HG03064 (cell line): ENCODE data around the gene CLASP2.
A peak's percentile ranks its signal among the peaks of the same experiment; 100 is the strongest.
"Not testable (repeated sequence)": the region's sequence is repeated elsewhere in the genome, so short reads cannot be mapped to it uniquely, and the experiment has no call there.

ENCODE experiments used
- ATAC-seq: cut with Tn5 transposase; IDR thresholded peaks from one replicate; pipeline ENCODE4 v1.9.1; 2021; ENCODE audit warnings: low read depth; ENCODE audit not compliant: unreplicated experiment

CLASP2 gene

DNA sequence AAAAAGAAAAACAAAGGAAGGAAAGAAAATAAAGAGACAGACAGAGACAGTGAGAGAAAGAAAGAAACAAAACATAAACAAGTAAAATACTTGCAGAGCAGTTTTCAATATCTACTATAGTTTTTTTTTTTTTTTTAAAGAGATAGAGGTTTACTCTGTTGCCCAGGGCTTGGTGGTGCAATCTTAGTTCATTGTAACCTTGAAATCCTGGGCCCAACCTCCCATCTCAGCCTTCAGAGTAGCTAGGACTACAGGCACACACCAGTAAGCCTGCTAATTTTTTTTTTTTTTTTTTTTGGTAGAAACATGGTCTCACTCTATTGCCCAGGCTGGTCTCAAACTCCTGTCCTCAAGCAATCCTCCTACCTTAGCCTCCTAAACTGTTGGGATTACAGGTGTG is 23.1 kb downstream of the CLASP2 start:
- no peak for ATAC-seq

DNA sequence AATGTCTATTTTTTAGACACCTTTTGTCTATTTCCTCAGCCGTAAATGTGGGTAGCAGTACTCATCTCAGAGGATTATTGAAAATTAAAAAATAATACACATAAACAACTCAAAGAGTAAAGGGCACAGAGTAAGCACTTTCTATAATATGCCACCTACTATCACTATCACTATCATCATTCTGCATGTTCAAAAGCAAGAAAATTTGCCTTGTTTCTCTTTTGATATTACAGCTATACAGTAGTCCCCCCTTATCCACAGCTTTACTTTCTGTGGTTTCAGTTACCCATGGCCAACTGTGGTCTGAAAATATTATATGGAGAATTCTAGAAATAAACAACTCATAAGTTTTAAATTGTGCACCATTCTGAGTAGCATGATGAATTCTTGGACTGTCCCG is 27.7 kb downstream of the CLASP2 start:
- no peak for ATAC-seq

DNA sequence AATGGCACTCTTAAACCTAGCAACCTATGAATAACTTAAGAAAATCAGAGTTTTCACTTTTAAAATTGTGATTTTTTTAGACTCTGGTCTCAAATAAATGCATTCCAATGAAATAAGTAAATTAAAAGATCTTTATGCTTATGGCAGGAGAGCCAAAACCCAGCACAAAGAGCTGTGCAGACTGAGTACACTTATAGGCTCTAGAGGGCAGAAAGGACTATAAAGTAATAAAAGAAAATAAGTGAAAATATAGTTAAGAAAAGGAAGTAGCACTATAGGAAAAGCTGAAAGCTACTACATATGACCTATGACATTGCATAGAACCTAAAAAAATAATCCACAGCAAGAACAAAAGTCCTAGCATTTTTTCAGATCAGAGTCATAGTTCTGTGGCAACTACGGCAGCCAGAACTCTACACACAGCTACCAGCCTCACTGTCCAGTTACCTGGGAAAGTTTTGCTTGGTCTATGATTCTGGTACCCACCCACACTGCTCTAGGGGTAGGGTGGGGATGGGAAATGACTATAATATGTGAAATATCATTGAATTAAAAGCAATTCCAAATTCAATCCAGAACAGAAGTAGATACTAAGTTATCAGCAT is 30.5 kb downstream of the CLASP2 start:
- ATAC-seq = no peak

DNA sequence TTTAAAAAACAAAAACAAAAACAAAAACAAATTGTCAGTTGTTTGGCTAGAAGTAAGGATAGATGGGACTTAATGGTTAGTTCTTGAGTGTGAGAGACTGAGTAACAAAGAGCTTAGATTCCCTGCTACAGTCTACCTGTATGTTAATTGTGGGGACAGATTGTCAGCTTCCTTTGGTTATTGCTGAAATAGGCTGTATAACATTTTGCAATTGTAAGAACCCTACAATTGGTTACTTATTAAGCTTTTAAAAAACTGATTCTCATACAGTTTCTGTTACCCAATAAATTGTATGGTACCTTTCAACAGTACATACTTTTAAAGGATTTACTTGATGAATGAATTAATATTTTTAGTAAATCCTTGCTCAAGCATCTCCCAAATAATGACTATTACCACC is 35.3 kb downstream of the CLASP2 start:
- ATAC-seq = no peak

DNA sequence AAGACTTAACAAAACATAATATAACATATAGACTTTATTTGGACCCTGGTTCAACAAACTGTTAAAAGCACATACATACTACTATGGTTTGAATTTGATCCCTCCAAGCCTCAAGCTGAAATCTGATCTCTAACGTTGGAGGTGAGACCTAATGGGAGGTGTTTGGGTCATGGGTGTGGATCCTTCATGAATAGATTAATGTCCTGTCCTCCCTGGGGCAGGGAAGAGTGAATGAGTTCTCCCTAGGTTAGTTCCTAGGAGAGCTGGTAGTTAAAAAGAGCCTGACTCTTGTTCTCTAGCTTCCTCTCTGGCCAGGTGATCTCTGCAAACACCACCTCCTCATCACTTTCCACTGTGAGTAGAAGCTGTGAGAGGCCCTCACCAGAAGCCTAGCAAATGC is 36.4 kb downstream of the CLASP2 start:
- ATAC-seq = no peak

DNA sequence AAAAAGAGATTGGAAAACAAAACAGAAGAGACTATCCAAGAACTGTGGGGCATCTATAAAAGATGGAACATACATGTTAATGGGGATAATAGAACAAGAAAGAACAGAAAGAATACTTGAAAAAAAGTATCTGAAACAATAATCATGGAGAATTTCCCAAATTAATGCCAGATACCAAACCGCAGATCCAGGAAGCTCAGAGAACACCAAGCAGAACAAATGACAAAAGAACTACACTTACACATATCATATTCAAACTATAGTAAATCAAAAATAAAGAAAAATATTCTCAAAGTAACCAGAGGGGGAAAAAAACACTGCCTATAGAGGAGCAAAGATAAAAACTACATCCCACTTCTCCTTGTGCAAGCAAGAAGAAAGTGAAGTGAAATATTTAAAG is 40.0 kb downstream of the CLASP2 start:
- ATAC-seq = no peak

DNA sequence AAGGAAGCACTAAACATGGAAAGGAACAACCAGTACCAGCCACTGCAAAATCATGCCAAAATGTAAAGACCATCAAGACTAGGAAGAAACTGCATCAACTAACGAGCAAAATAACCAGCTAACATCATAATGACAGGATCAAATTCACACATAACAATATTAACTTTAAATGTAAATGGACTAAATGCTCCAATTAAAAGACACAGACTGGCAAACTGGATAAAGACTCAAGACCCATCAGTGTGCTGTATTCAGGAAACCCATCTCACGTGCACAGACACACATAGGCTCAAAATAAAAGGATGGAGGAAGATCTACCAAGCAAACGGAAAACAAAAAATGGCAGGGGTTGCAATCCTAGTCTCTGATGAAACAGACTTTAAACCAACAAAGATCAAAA is 44.6 kb downstream of the CLASP2 start:
- not testable (repeated sequence) for ATAC-seq

DNA sequence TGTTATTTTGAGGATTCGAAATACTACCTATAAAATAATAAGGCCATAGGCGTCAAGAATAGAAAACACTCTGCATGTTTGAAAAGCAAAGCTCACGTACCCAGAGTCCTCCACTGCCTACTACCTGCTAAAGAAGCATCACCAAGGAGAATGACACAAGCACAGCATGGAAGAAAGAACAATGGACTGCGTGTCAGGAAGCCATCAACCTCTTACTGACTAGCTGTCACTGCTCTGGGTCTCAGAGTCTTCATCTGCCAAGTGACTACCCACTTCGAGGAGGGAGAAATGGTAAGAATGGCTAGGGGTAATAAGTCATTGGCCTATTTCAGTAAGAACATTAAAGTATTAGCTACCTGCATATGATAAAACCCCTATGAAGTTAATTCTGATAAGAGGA is 49.4 kb downstream of the CLASP2 start:
- no peak for ATAC-seq

DNA sequence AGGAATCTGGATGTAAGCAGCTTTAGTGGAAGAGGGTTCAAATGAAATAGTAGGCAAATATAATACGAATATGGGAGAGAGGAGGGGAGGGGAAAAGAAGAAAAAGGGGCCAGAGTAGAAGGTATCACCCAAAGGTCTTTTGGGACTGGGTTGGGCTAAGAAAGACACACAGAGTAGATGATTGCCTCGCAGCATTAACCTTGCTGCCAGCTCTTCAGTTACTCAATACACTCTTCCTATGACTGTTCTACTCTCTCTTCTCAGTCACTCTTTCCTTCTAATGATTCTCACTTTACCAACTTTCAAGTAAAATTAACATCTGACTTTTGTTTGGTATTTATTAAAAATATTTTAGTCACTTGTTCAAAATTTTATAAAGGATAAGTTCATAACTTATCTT is 52.8 kb downstream of the CLASP2 start:
- no peak for ATAC-seq

DNA sequence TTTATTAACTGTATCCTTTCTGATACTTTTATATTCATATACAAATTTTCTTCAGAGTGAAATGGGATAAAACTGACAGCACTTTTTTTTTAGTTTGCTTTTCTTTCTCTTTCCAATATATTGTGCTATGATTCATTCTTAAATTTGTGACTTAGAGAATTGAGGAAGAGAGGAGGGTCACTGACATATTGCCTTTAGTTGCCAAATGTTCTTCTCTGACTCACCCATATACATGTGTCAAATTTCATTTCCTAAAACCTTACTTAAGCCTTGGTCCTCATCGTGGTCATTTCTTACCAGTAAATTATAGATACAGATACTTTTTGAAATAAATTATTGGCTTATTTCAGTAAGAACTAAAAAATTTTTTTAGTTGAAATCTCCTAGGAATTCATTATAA is 53.9 kb downstream of the CLASP2 start:
- ATAC-seq = no peak

DNA sequence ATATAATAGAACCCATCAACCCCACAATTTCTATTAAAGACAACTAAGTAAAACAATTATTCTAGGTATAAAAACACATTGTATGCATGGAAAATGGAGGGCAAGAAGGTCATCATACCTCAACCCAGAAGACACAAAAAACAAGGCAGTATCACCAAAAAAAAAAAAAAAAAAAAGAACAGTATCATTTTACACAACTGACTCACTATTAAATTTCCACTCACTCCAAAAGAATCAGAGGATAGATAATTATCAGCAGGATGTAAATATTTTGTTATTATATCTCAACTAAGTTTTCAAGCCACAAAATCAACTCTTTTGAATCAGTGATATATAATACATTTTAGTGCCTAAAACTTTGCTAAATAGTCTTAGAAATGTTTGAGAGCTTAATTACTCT is 55.0 kb downstream of the CLASP2 start:
- no peak for ATAC-seq

DNA sequence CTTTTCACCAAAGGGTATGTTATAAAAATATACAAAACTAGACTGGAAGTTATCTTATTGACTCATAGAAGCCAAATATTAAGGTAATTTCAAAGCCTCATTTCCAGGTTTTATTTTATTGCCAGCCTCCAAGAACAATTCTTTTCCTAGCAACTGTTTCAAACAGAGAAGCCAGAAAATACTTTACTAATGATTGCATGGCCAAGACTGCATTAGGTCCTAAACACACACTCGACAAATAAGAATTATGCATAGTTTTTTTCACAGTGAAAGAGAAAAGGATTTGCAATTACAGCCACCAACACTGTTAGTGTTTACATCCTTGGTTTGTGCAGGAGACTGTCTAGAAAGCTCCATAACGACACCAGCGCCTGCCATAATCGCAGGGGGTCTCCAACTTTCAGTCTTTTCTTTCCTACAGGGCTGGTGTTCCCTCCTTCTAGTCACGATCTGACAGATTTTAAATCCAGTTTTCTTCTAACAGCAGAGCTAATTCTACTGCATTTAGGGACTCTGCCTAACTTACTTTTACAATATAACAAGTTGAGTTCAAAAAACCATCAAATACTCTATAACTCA is 58.1 kb downstream of the CLASP2 start:
- no peak for ATAC-seq

DNA sequence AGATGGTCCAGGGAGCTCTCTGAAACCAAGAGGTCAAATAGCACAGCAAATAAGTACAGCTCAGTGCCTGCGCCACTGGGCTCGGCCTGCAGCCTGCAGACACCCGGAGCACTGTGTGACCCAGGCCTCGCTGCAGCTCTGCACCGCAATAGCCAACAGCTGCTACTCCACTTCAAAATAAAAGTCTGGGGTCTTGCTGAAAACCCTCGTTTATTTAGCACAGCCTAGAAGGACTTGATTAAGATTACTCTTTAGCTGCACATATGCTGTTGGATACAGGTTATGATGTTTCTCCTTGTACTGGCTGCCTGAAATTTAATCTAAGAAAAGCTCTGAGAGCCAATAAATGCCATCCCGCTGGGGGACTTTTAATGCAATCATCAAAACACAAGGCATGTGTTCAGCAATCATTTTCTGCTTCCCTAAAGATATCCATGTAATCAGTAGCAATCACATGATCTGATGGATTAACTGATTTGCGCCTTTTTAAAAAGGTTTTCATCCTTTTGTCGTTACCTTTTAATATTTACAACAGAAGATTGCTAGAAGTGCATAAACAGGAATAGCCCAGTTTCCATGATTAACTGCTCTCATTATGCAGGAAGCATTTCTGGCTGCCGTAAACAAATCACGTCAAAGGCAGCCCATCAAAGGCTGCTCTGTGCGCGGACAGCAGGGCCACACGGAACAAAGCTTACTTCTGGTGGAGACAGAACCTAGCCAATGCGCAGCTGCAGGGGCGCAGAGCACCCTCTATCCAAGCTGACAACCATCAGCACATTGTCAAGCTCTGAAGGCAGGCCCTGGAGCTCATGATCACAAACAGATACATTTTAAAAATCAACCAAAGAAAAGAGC is 58.8 kb downstream of the CLASP2 start:
- peak; percentile 95 for ATAC-seq

DNA sequence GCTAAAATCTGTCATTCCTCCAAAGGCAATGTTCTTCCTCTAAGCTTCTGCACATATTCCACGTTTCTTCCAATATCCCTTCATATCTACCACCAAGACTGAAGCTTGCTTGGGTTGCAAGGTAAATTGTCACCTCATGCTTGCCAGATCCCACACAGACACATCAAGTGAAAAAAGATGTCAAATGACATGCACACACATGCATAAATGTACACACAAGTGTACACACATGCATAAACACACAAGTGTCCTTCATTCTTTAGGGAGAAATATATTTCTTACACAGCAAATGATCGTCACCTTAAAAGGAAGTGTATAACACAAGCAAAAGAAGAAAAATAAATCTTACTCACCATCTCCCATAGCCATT is 59.4 kb downstream of the CLASP2 start:
- ATAC-seq = peak; percentile 11

DNA sequence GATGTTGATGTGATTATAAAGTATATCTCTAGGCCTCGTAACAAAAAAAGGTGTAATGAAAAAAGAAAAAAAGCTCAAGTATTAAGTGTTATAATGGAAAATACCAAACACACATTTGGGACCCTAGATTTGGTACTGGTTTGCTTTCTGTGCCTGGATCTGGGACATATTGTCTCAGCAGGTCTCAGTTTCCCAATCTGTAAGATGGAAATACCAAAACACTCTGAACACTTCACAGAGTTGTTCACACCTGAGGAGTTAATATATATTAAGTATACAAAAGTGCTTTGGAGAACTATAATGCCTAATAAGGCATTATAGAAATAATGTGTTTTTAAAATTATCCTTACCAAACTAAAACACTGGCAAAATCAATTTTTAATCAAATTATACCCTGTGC is 60.0 kb downstream of the CLASP2 start:
- no peak for ATAC-seq

DNA sequence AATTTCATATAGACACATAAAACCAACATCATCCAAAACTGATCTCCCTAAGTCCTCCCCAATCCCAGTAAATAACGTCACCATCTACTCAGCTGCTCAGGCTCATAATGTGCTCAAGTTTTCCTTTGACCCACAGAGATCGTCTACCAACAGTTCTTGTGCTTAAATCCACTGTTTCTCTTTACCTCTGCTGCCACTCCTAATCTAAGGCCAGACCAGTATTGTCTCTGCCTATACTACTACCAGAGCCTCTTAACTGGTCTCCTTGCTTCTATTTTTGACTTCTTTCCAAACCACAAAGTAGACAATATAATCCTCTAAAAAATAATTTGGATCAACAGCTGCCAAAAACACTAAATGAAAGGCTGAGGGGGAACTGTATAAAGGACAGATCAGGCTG is 65.3 kb downstream of the CLASP2 start:
- no peak for ATAC-seq

DNA sequence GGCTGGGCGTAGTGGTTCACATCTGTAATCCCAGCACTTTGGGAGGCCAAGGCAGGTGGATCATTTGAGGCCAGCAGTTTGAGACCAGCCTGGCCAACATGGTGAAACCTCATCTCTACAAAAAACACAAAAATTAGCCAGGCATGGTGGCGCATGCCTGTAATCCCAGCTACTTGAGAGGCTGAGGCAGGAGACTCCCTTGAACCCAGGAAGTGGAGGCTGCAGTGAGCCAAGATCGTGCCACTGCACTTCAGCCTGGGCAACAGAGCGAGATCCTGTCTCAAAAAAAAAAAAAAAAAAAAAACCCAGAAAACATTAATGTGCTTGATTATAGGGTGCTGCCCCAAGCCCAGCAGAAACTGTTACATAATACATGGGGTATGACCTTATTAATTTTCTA is 67.0 kb downstream of the CLASP2 start:
- ATAC-seq = not testable (repeated sequence)

DNA sequence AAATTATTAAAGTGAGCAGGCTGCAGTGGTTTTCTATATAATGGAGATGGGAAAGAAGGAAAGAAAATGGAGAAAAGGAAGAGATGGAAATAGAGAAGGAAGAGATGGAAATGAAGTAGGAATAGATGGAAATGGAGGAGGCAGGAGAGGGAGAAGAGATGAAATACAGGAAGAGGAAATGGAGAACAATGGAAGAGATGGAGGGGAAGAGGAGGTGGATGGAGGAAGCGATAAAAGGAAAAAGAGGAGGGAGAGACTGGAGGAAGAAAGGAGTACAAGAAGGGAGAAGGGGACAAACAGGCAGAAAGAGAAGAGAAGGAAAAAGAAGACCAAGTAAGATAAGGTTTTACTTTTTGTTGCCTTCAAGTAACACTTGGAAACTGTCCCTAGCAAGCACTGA is 67.6 kb downstream of the CLASP2 start:
- no peak for ATAC-seq

DNA sequence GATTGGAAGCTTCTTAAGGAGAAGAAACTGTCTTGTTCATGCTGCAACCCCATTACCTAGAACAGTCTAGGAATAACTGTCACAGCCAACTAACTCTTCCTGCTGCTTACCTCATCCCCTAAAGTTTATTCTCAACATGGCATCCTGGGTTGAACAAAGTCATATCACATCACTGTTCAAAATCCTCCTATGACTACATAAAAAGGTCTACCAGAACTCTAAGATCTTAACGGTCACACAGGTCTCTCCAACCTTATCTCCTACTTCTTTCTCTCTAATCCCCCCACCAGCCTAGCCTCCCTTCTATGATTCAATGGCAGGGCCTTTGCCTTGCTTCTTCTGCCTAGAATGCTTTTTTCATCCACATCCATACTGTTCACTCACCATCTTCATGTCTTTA is 69.3 kb downstream of the CLASP2 start:
- no peak for ATAC-seq

DNA sequence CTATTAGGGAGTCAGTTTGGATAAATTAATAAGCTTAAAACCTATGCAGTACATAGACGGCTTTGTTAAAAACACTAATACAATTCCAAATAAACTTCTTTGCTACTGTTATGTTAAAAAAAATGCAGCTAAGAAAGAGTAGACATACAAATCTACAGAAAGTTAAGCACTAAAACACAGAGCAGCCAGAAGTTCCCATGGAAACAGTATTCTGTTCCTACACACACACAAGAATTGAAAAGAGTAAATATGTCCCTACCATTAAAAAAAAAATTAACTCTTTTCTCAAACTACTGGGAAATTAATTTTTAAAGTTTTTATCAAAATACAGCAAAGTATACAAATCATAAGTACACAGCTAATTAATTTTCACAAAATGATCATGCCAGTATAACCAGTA is 71.6 kb downstream of the CLASP2 start:
- ATAC-seq = no peak

DNA sequence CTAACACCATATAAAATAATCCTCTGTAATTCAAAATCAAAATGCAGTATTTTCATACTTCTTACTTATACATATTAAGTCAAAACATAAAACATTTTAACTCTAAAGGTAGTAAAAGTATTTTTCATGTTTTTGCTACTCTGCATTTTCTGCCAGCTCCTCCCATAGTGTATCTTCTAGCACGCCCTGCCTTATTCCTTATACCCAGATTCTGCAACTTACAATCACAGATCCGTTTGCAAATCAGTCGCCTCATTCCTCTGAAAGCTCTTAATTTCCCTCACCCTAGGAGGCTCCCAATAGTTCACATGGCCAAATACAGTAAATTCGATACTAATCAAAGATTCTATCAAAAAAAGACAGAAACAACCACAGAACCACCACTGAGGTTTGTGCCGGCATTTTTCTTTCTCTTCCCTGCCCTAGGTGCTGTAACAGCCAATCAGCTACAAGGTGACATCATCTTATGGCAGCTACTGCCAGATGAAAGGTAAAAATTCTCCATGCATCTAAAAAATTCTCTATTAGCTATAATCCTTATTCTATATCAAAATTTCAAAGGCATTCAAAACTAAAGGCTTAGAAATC is 72.9 kb downstream of the CLASP2 start:
- ATAC-seq = no peak

DNA sequence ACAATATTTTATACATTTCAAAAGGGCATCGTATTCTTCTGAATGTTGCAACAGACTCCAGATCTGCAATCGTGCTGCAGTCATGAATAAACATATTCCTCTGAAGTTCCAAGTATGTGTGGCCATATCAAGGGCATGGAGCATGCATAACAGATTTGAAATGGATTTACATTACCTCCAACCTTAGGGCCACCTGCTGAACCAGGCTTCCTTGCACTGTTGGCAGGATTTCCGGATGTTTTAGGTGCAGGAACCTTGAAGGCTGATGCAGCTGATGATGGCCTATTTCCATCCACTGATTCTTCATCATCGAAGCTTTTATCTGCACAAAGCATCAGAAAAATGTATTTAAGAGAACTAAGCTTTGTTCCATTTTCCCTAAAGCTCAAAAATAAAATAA is 73.5 kb downstream of the CLASP2 start:
- no peak for ATAC-seq
